H1 (cell line): Measurements from ENCODE around the gene ZNF512B. TPM values are rescaled to one million over a fixed set of nuclear protein-coding genes. Genes with fewer than 3 reads are reported as not detected.

Experiments used
- CTCF ChIA-PET: fragments of 300-600 bp; sonication (Branson Sonifier 250); formaldehyde crosslinking; loops from one replicate; lab custom pipeline; 2021; ENCODE audit not compliant: partially characterized antibody; lab: Charles Lee
- POLR2A ChIA-PET: fragments of 300-600 bp; sonication (Branson Sonifier 250); formaldehyde crosslinking; loops from one replicate; lab custom pipeline; 2021; ENCODE audit warnings: inconsistent platforms; ENCODE audit not compliant: partially characterized antibody; lab: Charles Lee
- DNase-seq, 2 experiments: peaks; one replicate each; pipeline versions ENCODE4 v3.0.0 to v3.0.0-alpha.2; 2010 to 2022; ENCODE audit warnings: low spot score in 2 of 2, low read depth in 1 of 2, mixed read lengths in 1 of 2
- FAIRE-seq: peaks from 2 replicates; lab custom pipeline; 2011; peaks lifted over from hg19 to GRCh38; lab: Jason Lieb, UNC
- H2AFZ ChIP-seq: 2 replicates; pipeline ENCODE4 v1.8.1; 2012; ENCODE audit warnings: low read length, inconsistent platforms
- H2AK5ac ChIP-seq: 2 replicates; pipeline ENCODE4 v1.6.1; 2013; ENCODE audit warnings: low read depth, low read length
- H2BK120ac ChIP-seq: replicated peaks from 2 replicates; pipeline ENCODE3; 2013; ENCODE audit warnings: low read depth, low read length, inconsistent platforms
- H2BK12ac ChIP-seq: 2 replicates; pipeline ENCODE4 v1.6.1; 2013; ENCODE audit warnings: low read depth, low read length
- H2BK15ac ChIP-seq: 2 replicates; pipeline ENCODE4 v1.6.1; 2013; ENCODE audit warnings: low read length
- H2BK20ac ChIP-seq: 2 replicates; pipeline ENCODE4 v1.6.1; 2013; ENCODE audit warnings: low read length
- H2BK5ac ChIP-seq: 2 replicates; pipeline ENCODE4 v1.6.1; 2013; ENCODE audit warnings: low read depth, low read length
- H3K14ac ChIP-seq: 2 replicates; pipeline ENCODE4 v1.6.1; 2013; ENCODE audit warnings: inconsistent platforms; ENCODE audit not compliant: insufficient read length
- H3K18ac ChIP-seq: 2 replicates; pipeline ENCODE4 v1.6.1; 2013; ENCODE audit warnings: low read length; ENCODE audit errors: extremely low read depth
- H3K23ac ChIP-seq: 2 replicates; pipeline ENCODE4 v1.6.1; 2013; ENCODE audit warnings: inconsistent platforms; ENCODE audit not compliant: insufficient read length
- H3K23me2 ChIP-seq: 2 replicates; pipeline ENCODE4 v1.6.1; 2013; ENCODE audit warnings: low read depth, low read length
- H3K27ac ChIP-seq: 2 replicates; pipeline ENCODE4 v1.6.1; 2011; ENCODE audit warnings: low read depth, low read length, inconsistent platforms
- H3K27me3 ChIP-seq, 4 experiments: replicated peaks in 1 of 4; 1 replicate in 1 of 4; 2 replicates in 3 of 4; pipeline versions ENCODE4 v1.6.1 to v1.8.1; 2011 to 2013; ENCODE audit warnings: low read length in 3 of 4, mild to moderate bottlenecking in 3 of 4, inconsistent platforms in 2 of 4, mixed read lengths in 2 of 4, moderate library complexity in 1 of 4; ENCODE audit not compliant: control insufficient read depth in 3 of 4, insufficient read depth in 3 of 4; ENCODE audit errors: extremely low read depth in 1 of 4
- H3K36me3 ChIP-seq, 4 experiments: 2 replicates each; pipeline versions ENCODE4 v1.6.1 to v1.8.1; 2011 to 2013; ENCODE audit warnings: mild to moderate bottlenecking in 4 of 4, low read length in 3 of 4, moderate library complexity in 2 of 4, control low read depth in 1 of 4, inconsistent platforms in 1 of 4; ENCODE audit not compliant: insufficient read depth in 4 of 4, control insufficient read depth in 2 of 4
- H3K4ac ChIP-seq: replicated peaks from 2 replicates; pipeline ENCODE3; 2013; ENCODE audit warnings: low read length, low read depth, mixed read lengths, inconsistent platforms; ENCODE audit not compliant: insufficient read length
- H3K4me1 ChIP-seq, 4 experiments: replicated peaks in 1 of 4; 1 replicate in 1 of 4; 2 replicates in 3 of 4; pipeline versions ENCODE4 v1.6.1 to v1.8.1; 2011 to 2013; ENCODE audit warnings: low read length in 3 of 4, inconsistent platforms in 2 of 4, mixed read lengths in 1 of 4; ENCODE audit not compliant: insufficient read depth in 4 of 4, control insufficient read depth in 3 of 4
- H3K4me2 ChIP-seq, 2 experiments: 2 replicates each; pipeline versions ENCODE4 v1.6.1 to v1.8.1; 2011 to 2013; ENCODE audit warnings: low read depth in 2 of 2, low read length in 2 of 2, control low read depth in 1 of 2, inconsistent platforms in 1 of 2, mild to moderate bottlenecking in 1 of 2; ENCODE audit not compliant: insufficient read depth in 1 of 2
- H3K4me3 ChIP-seq, 4 experiments: fragments of 200-600, 300-600 bp in 1 of 4; sonication (generic), shearing (Covaris generic), sonication (Bioruptor Twin) in 1 of 4; 2 replicates each; pipeline versions ENCODE4 v1.5.1 to v1.8.1; 2011 to 2016; ENCODE audit warnings: low read length in 4 of 4, low read depth in 3 of 4, control low read depth in 2 of 4, inconsistent platforms in 2 of 4, mild to moderate bottlenecking in 2 of 4, mixed read lengths in 1 of 4, moderate library complexity in 1 of 4; ENCODE audit not compliant: insufficient read depth in 2 of 4; ENCODE audit errors: extremely low read depth in 1 of 4
- H3K56ac ChIP-seq: replicated peaks from 2 replicates; pipeline ENCODE3; 2013; ENCODE audit warnings: low read depth, mild to moderate bottlenecking, mixed read lengths, low read length, inconsistent platforms; ENCODE audit not compliant: insufficient read length
- H3K79me1 ChIP-seq: 2 replicates; pipeline ENCODE4 v1.6.1; 2013; ENCODE audit warnings: low read depth, low read length, control low read depth
- H3K79me2 ChIP-seq, 2 experiments: 2 replicates each; pipeline versions ENCODE4 v1.6.1 to v1.8.1; 2012 to 2013; ENCODE audit warnings: low read length in 2 of 2, mild to moderate bottlenecking in 2 of 2, inconsistent platforms in 1 of 2; ENCODE audit not compliant: insufficient read depth in 2 of 2, control insufficient read depth in 1 of 2
- H3K9ac ChIP-seq, 4 experiments: replicated peaks in 1 of 4; 1 replicate in 1 of 4; 2 replicates in 3 of 4; pipeline versions ENCODE4 v1.6.1 to v1.8.1; 2011 to 2013; ENCODE audit warnings: low read depth in 3 of 4, low read length in 3 of 4, control low read depth in 2 of 4, mild to moderate bottlenecking in 2 of 4, moderate library complexity in 2 of 4, inconsistent platforms in 1 of 4; ENCODE audit errors: extremely low read depth in 1 of 4
- H3K9me3 ChIP-seq, 2 experiments: 2 replicates each; pipeline versions ENCODE4 v1.6.1 to v1.8.1; 2012 to 2013; ENCODE audit warnings: mild to moderate bottlenecking in 2 of 2, moderate library complexity in 2 of 2, control low read depth in 1 of 2, inconsistent platforms in 1 of 2, low read depth in 1 of 2, low read length in 1 of 2, mixed read lengths in 1 of 2; ENCODE audit not compliant: insufficient read depth in 2 of 2
- H4K20me1 ChIP-seq, 2 experiments: replicated peaks in 1 of 2; 2 replicates each; pipeline versions ENCODE3 to v1.8.1; 2011 to 2013; ENCODE audit warnings: inconsistent platforms in 2 of 2, low read length in 2 of 2, mild to moderate bottlenecking in 1 of 2; ENCODE audit not compliant: insufficient read depth in 2 of 2, control insufficient read depth in 1 of 2
- H4K5ac ChIP-seq: 2 replicates; pipeline ENCODE4 v1.6.1; 2013; ENCODE audit warnings: low read length, low read depth, mixed read lengths, inconsistent platforms; ENCODE audit not compliant: insufficient read length
- H4K8ac ChIP-seq: 2 replicates; pipeline ENCODE4 v1.8.0; 2013; ENCODE audit warnings: mild to moderate bottlenecking, moderate library complexity, low read length, inconsistent platforms; ENCODE audit not compliant: insufficient read depth; ENCODE audit errors: extremely low read depth
- H4K91ac ChIP-seq: replicated peaks from 2 replicates; pipeline ENCODE3; 2013; ENCODE audit warnings: low read length, mixed read lengths, inconsistent platforms; ENCODE audit not compliant: insufficient read length
- ASH2L ChIP-seq: fragments of 200-600, 300-600 bp; sonication (generic); IDR thresholded peaks from one replicate; pipeline ENCODE4 v1.7.1; 2017; ENCODE audit warnings: low read length
- BRCA1 ChIP-seq: IDR thresholded peaks from 2 replicates; pipeline ENCODE4 v1.6.1; 2012; ENCODE audit warnings: low read depth, low read length, improper control_type of control experiment
- CTCF ChIP-seq, 3 experiments: IDR thresholded peaks; 1 replicate in 2 of 3; 2 replicates in 1 of 3; pipeline versions ENCODE4 v1.5.1 to v1.6.1; 2011; ENCODE audit warnings: low read length in 3 of 3, mild to moderate bottlenecking in 3 of 3, inconsistent platforms in 2 of 3, low read depth in 1 of 3, moderate library complexity in 1 of 3; ENCODE audit not compliant: insufficient read depth in 1 of 3; ENCODE audit errors: control extremely low read depth in 1 of 3
- FOSL1 ChIP-seq: IDR thresholded peaks from 2 replicates; pipeline ENCODE4 v1.6.1; 2011; ENCODE audit warnings: mild to moderate bottlenecking, low read depth, low read length, moderate library complexity; ENCODE audit not compliant: insufficient read depth
- GABPA ChIP-seq: IDR thresholded peaks from 2 replicates; pipeline ENCODE4 v1.6.1; 2011; ENCODE audit warnings: mild to moderate bottlenecking, low read length, moderate library complexity, borderline replicate concordance; ENCODE audit not compliant: insufficient read depth
- MAX ChIP-seq: IDR thresholded peaks from 2 replicates; pipeline ENCODE4 v1.6.1; 2012; ENCODE audit warnings: inconsistent platforms
- PHF8 ChIP-seq: fragments of 200-600 bp; sonication (generic); conservative IDR thresholded peaks from 2 replicates; pipeline ENCODE4 v1.7.1; 2012; ENCODE audit warnings: low read depth, mild to moderate bottlenecking, inconsistent platforms, low read length, moderate library complexity
- POLR2AphosphoS5 ChIP-seq: IDR thresholded peaks from 2 replicates; pipeline ENCODE4 v1.6.1; 2011; ENCODE audit warnings: low read depth, low read length
- POU5F1 ChIP-seq: IDR thresholded peaks from 2 replicates; pipeline ENCODE4 v1.6.1; 2011; ENCODE audit warnings: low read depth, mild to moderate bottlenecking, low read length, moderate library complexity
- WGBS, 2 experiments: shearing (Covaris generic) in 1 of 2; methylation state at CpG; one replicate each; pipeline versions ENCODE4 v1.1.6 to v1.1.7; 2013 to 2015; ENCODE audit warnings: low lambda C conversion rate in 2 of 2, mixed read lengths in 2 of 2, inconsistent platforms in 1 of 2, low coverage in 1 of 2, missing lambda C conversion rate in 1 of 2; ENCODE audit not compliant: insufficient replicate concordance in 2 of 2, insufficient coverage in 1 of 2, insufficient read length in 1 of 2; ENCODE audit errors: extremely low coverage in 1 of 2, missing lambda C conversion rate in 1 of 2; 5-methylcytosine and 5-hydroxymethylcytosine counted together
- polyA plus RNA-seq, 7 experiments: library from polyadenylated mRNA; depleted of rRNA in 3 of 7; stranded (reverse) in 5 of 7; unstranded in 2 of 7; fragments of >200 nt in 5 of 7; fragments of 200-250 nt in 2 of 7; gene quantifications; 1 replicate in 5 of 7; 2 replicates in 1 of 7; 4 replicates in 1 of 7; pipeline versions ENCODE4 v1.2.1 to v1.2.3, GENCODE V29; 2011 to 2013; ENCODE audit warnings: missing spikeins in 2 of 7, mixed read lengths in 2 of 7
- total RNA-seq: library from RNA; stranded (reverse); fragmentation: NEBNext Ultra II Directional; extraction: Animal tissue kit (Norgen Biotek cat#: 25700); gene quantifications from 2 replicates; pipeline ENCODE4 v1.2.1, GENCODE V29; 2021

ZNF512B gene
- total and polyA plus RNA-seq, 2 of the 8 experiments (the other 6 are each of a cell fraction or from before 2014, with no cell fraction given), result 7.3 to 26.6 TPM

DNA sequence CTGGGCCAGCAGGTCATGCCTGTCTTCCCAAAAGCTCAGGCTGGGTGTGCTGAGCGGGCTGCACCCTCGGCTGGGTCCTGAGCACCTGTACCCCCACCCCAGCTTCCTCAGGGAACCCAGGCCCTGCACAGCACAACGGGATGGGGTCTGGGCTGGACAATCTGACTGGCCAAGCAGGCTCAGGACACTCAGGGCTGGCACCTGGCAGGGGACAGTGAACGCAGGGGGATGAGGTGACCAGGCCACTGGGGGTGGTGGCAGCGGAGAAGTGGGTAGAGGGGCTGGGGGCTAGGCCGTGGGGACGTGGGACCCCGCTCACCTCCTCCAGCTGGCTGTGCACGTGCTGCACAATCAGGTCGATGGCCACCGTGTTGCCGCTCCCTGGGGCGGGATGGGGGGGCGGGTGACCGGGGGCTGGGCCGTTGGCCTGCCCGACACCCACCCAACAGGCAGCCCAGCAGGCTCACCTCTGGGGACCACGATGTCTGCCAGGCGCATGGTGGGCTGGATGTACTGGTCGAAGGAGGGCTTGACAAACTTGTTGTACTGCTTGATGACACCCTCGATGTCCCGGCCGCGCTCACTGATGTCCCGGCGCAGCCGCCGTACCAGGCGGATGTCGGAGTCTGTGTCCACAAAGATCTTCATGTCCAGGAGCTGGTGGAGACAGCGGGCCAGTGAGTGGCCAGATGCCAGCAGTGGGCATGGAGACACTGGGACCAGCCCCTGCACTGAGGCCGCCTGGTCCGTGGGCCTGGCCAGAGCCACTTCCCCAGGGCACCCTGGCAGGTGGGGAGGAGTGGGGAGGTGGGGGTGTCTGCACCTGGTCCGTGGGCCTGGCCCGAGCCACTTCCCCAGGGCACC is 25.4 kb downstream of the ZNF512B start:
- WGBS, 2 experiments, result 95% methylated on average over 26 of the region's 35 CpGs; no CpG with 5 or more reads in 1 of the 2 experiments
- Histone ChIP-seq H3K79me1 (peaks cover 5% of the 10 kb centered on the region), H2BK15ac (no peak overlapping the region), H3K9me3 (no peaks in the 10 kb centered on the region), H4K5ac (no peak overlapping the region), H2BK120ac (no peak overlapping the region), H3K4me3 (no peak overlapping the region), H2BK20ac (no peak overlapping the region), H3K27me3 (no peaks in the 10 kb centered on the region), H4K20me1 (peaks cover 22 to 43% of the 10 kb centered on the region in 2 experiments), H2AK5ac (no peak overlapping the region), H2AFZ (no peak overlapping the region), H3K14ac (no peak overlapping the region), H2BK12ac (no peak overlapping the region), H4K91ac (no peak overlapping the region), H3K4ac (no peak overlapping the region), H3K23me2 (peaks cover 10% of the 10 kb centered on the region), H3K9ac (no peak overlapping the region), H3K36me3 (peaks cover 3 to 21% (median 14%) of the 10 kb centered on the region in 4 experiments; a peak in 5 of 8 replicates), H3K56ac (no peak overlapping the region), H3K4me1 (peaks cover 0 to 37% (median 18%) of the 10 kb centered on the region in 4 experiments; a peak in 5 of 7 replicates), H3K4me2 (no peak overlapping the region), H3K18ac (no peak overlapping the region), H4K8ac (peak overlapping the region; percentile 38; the same call in 1 of the 2 replicates), H3K23ac (no peak overlapping the region), H3K79me2 (peaks cover 0 to 30% of the 10 kb centered on the region in 2 experiments; a peak in 1 of 4 replicates), H2BK5ac (no peak overlapping the region), H3K27ac (no peak overlapping the region)
- DNase-seq (no peak), FAIRE-seq (no peak)
- ChIA-PET CTCF (interaction anchor here (1.7 to 5.4 kb wide), 2 partner anchors 30 to 36 kb away, joined by 3 to 28 read pairs; partner anchors contain the start of gene SAMD10), POLR2A (interaction anchor here (1.8 to 7.8 kb wide), 3 partner anchors 8 to 17 kb away, joined by 5 to 68 read pairs (median 15); partner anchors contain the start of gene UCKL1)
- no peak for TF ChIP-seq FOSL1
- TF ChIP-seq ASH2L, result no peak
- TF ChIP-seq POLR2AphosphoS5, result no peak
- no peak for TF ChIP-seq CTCF (IDR thresholded peaks at IDR 0.05; ENCODE audit: control extremely low read depth in 1 of 3, insufficient read depth in 1 of 3, low read depth in 1 of 3, low read length in 3 of 3)
- TF ChIP-seq BRCA1, result no peak
- TF ChIP-seq PHF8, result no peak
- TF ChIP-seq POU5F1, result no peak
- no peak for TF ChIP-seq MAX
- TF ChIP-seq GABPA, result no peak
